ENCODE measurements around the gene TWSG1.
A peak's percentile ranks its signal among the peaks of the same experiment; 100 is the strongest.
"Not testable (repeated sequence)": the region's sequence is repeated elsewhere in the genome, so short reads cannot be mapped to it uniquely, and the experiment has no call there.

The TWSG1 gene

GRCh38 chr18:9392726-9393125, 58.2 kb downstream of the TWSG1 start:
- Histone ChIP-seq H3K36me3 (ENCODE audit: control insufficient read depth, insufficient read depth, low read length) (peaks cover 4% of the 10 kb centered on the region), H3K4me3 (replicated peaks; ENCODE audit: low read depth, low read length) (no peak overlapping the region), H3K27me3 (replicated peaks; ENCODE audit: control insufficient read depth, insufficient read depth, low read length) (no peaks in the 10 kb centered on the region)
- TF ChIP-seq CTCF (IDR thresholded peaks at IDR 0.05; ENCODE audit: insufficient read depth, low read length, poor library complexity, severe bottlenecking), result no peak
- DNase-seq (ENCODE audit: extremely low read depth, insufficient read length), result no peak

- Histone ChIP-seq H3K27me3 (replicated peaks; ENCODE audit: control insufficient read depth, insufficient read depth, low read length) (no peaks in the 10 kb centered on the region), H3K36me3 (ENCODE audit: control insufficient read depth, insufficient read depth, low read length) (peaks cover 4% of the 10 kb centered on the region), H3K4me3 (replicated peaks; ENCODE audit: low read depth, low read length) (no peak overlapping the region)
- DNase-seq (ENCODE audit: extremely low read depth, insufficient read length), result no peak
- no peak for TF ChIP-seq CTCF (IDR thresholded peaks at IDR 0.05; ENCODE audit: insufficient read depth, low read length, poor library complexity, severe bottlenecking)
These were observed 59.5 kb downstream of the TWSG1 start for GRCh38 chr18:9394046-9394445.

GRCh38 chr18:9400197-9400596, 65.6 kb downstream of the TWSG1 start:
- Histone ChIP-seq H3K4me3 (replicated peaks; ENCODE audit: low read depth, low read length) (no peak overlapping the region), H3K27me3 (replicated peaks; ENCODE audit: control insufficient read depth, insufficient read depth, low read length) (no peaks in the 10 kb centered on the region), H3K36me3 (ENCODE audit: control insufficient read depth, insufficient read depth, low read length) (no peaks in the 10 kb centered on the region; the same call in 1 of the 2 replicates)
- TF ChIP-seq CTCF (IDR thresholded peaks at IDR 0.05; ENCODE audit: insufficient read depth, low read length, poor library complexity, severe bottlenecking), result no peak
- DNase-seq (ENCODE audit: extremely low read depth, insufficient read length), result no peak

- no peaks in the 10 kb centered on the region for H3K27me3 ChIP-seq (replicated peaks; ENCODE audit: control insufficient read depth, insufficient read depth, low read length)
- H3K4me3 ChIP-seq (replicated peaks; ENCODE audit: low read depth, low read length), result no peak overlapping the region
- TF ChIP-seq CTCF (IDR thresholded peaks at IDR 0.05; ENCODE audit: insufficient read depth, low read length, poor library complexity, severe bottlenecking), result no peak
- no peak for DNase-seq (ENCODE audit: extremely low read depth, insufficient read length)
- no peaks in the 10 kb centered on the region; the same call in 1 of the 2 replicates for H3K36me3 ChIP-seq (ENCODE audit: control insufficient read depth, insufficient read depth, low read length)
These were observed 66.6 kb downstream of the TWSG1 start for GRCh38 chr18:9401176-9401575.

DNA sequence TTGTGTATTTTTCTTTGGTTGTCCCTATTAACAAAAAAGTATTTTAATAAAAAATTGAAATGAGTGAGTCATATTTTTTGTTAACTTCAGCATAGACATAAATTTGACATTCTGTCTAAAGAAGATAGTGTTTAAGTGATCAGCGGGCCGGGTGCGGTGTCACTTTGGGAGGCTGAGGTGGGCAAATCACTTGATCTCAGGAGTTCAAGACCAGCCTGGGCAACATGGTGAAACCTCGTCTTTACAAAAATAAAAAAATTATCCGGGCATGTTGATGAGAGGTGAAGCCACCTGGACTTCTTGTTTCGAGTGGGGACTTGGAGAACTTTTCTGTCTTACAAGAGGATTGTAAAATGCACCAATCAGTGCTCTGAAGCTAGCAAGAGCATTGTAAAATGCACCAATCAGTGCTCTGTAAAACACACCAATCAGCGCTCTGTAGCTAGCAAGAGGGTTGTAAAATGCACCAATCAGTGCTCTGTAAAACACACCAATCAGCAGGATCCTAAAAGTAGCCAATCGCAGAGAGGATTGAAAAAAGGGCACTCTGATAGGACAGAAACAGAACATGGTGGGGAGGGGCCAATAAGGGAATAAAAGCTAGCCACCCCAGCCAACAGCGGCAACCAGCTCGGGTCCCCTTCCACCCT, 67.9 kb downstream of the TWSG1 start:
- H3K36me3 ChIP-seq (ENCODE audit: control insufficient read depth, insufficient read depth, low read length); H3K27me3 ChIP-seq (replicated peaks; ENCODE audit: control insufficient read depth, insufficient read depth, low read length); DNase-seq (ENCODE audit: extremely low read depth, insufficient read length); H3K4me3 ChIP-seq (replicated peaks; ENCODE audit: low read depth, low read length): not testable (repeated sequence)

DNA sequence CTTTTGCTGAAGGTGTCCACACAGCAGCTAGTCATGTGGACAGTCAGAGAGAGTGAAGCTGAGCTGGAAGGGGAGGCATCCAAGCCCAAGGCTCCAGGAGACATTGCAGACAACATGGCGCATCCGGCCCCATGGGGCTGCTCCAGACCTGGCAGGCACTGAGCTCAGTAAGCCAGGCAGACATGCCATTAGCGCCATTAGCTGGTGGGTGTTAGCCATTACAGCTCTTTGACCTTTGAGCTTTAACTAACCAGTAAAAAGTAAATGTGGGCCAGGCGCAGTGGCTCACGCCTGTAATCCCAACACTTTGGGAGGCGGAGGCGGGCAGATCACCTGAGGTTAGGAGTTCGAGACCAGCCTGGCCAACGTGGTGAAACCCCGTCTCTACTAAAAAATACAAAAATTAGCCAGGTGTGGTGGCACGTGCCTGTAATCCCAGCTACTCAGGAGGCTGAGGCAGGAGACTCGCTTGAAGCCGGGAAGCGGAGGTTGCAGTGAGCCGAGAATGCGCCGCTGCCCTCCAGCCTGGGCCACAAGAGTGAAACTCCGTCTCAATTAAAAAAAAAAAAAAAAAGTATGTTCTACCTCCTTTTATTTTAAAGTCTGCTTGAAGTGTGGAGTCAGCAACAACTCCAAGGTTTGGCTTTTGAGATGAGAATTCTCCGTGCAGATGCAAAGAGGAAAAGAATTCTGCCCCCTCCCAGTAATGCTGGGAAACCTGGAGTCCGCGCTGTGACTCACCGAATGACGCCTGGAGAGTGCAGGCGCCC, 69.4 kb downstream of the TWSG1 start:
- no peak for DNase-seq (ENCODE audit: extremely low read depth, insufficient read length)
- TF ChIP-seq CTCF (IDR thresholded peaks at IDR 0.05; ENCODE audit: insufficient read depth, low read length, poor library complexity, severe bottlenecking), result peak; percentile 31
- H3K36me3 ChIP-seq (ENCODE audit: control insufficient read depth, insufficient read depth, low read length), result no peaks in the 10 kb centered on the region
- no peaks in the 10 kb centered on the region for H3K27me3 ChIP-seq (replicated peaks; ENCODE audit: control insufficient read depth, insufficient read depth, low read length)
- H3K4me3 ChIP-seq (replicated peaks; ENCODE audit: low read depth, low read length), result peak overlapping the region; percentile 57

Data from GM06990 (cell line).